PC-3 (cell line): Measurements from ENCODE around the gene CNR2. TPM values are rescaled to one million over a fixed set of nuclear protein-coding genes. Genes with fewer than 3 reads are reported as not detected.

Source experiments
- ATAC-seq: fragments of 200-7000 bp; cut with Tn5 transposase; 2 replicates; pipeline ENCODE4 v1.9.1; 2020; ENCODE audit warnings: mild to moderate bottlenecking, moderate library complexity
- Bru-seq: library from RNA; stranded (reverse); fragments of 400-500 nt; gene quantifications from one replicate; lab custom pipeline; 2021; lab: Mats Ljungman, UMichigan
- BruChase-seq, 2 experiments: library from RNA; stranded (reverse); fragments of 400-500 nt; gene quantifications; one replicate each; lab custom pipeline; 2021; lab: Mats Ljungman, UMichigan
- BruUV-seq: library from RNA; stranded (reverse); fragments of 400-500 nt; replicated peaks from 2 replicates; lab custom pipeline; 2021; lab: Mats Ljungman, UMichigan
- CTCF ChIA-PET: fragments of 300-600 bp; sonication (Branson Sonifier 250); formaldehyde crosslinking; loops from one replicate; lab custom pipeline; 2022; ENCODE audit warnings: antibody characterized with exemption; lab: Charles Lee
- POLR2A ChIA-PET: fragments of 300-600 bp; sonication (Branson Sonifier 250); formaldehyde crosslinking; loops from one replicate; lab custom pipeline; 2022; ENCODE audit warnings: antibody characterized with exemption; ENCODE audit not compliant: unreplicated experiment; lab: Charles Lee
- DNase-seq: peaks from one replicate; pipeline ENCODE4 v3.0.0-alpha.2; 2015
- H2AFZ ChIP-seq: fragments of 300-600 bp; sonication (generic); 2 replicates; pipeline ENCODE4 v1.6.0; 2016; ENCODE audit warnings: antibody characterized with exemption, low read length
- H3F3A ChIP-seq: fragments of 300-600 bp; sonication (generic); one replicate; pipeline ENCODE4 v1.6.0; 2017; ENCODE audit warnings: antibody characterized with exemption, low read length, control low read depth, mild to moderate bottlenecking; ENCODE audit not compliant: unreplicated experiment
- H3K27ac ChIP-seq: fragments of 300-600 bp; sonication (generic); 2 replicates; pipeline ENCODE4 v1.5.1; 2016; ENCODE audit warnings: mild to moderate bottlenecking, low read length
- H3K27me3 ChIP-seq: fragments of 300-600 bp; sonication (generic); 2 replicates; pipeline ENCODE4 v1.6.1; 2016; ENCODE audit warnings: low read length, mixed read lengths
- H3K36me3 ChIP-seq: fragments of 300-600 bp; sonication (generic); 2 replicates; pipeline ENCODE4 v1.6.1; 2016; ENCODE audit warnings: low read depth, mixed run types, low read length, mixed read lengths
- H3K4me1 ChIP-seq: fragments of 300-600 bp; sonication (generic); 2 replicates; pipeline ENCODE4 v1.5.1; 2016; ENCODE audit warnings: low read length; ENCODE audit not compliant: insufficient read depth
- H3K4me2 ChIP-seq: fragments of 300-600 bp; sonication (generic); 2 replicates; pipeline ENCODE4 v1.6.0; 2016; ENCODE audit warnings: low read length
- H3K4me3 ChIP-seq: fragments of 300-600 bp; sonication (generic); 2 replicates; pipeline ENCODE4 v1.5.1; 2016; ENCODE audit warnings: mild to moderate bottlenecking, low read length, mixed read lengths
- H3K79me2 ChIP-seq: fragments of 300-600 bp; sonication (generic); 2 replicates; pipeline ENCODE4 v1.6.1; 2017; ENCODE audit warnings: low read length, mixed read lengths
- H3K9ac ChIP-seq: fragments of 300-600 bp; sonication (generic); 2 replicates; pipeline ENCODE4 v1.6.0; 2016; ENCODE audit warnings: mild to moderate bottlenecking, low read length
- H3K9me2 ChIP-seq: fragments of 300-600 bp; sonication (generic); replicated peaks from 2 replicates; pipeline ENCODE4 v1.6.1; 2016; ENCODE audit warnings: mixed run types, low read length, mixed read lengths
- H3K9me3 ChIP-seq: fragments of 300-600 bp; sonication (generic); 2 replicates; pipeline ENCODE4 v1.6.1; 2016; ENCODE audit warnings: low read length, mixed read lengths
- H4K20me1 ChIP-seq: fragments of 300-600 bp; sonication (generic); 2 replicates; pipeline ENCODE4 v1.6.1; 2016; ENCODE audit warnings: low read length, mixed read lengths
- CTCF ChIP-seq: fragments of 300-600 bp; sonication (generic); conservative IDR thresholded peaks from 2 replicates; pipeline ENCODE4 v1.5.1; 2017; ENCODE audit warnings: antibody characterized with exemption, low read depth, mild to moderate bottlenecking, low read length
- EZH2 ChIP-seq: fragments of 300-600 bp; sonication (generic); IDR thresholded peaks from one replicate; pipeline ENCODE4 v1.6.1; 2017; ENCODE audit warnings: antibody characterized with exemption, mild to moderate bottlenecking, low read length; ENCODE audit not compliant: unreplicated experiment
- EZH2phosphoT487 ChIP-seq: fragments of 300-600 bp; sonication (generic); IDR thresholded peaks from 2 replicates; pipeline ENCODE4 v1.6.1; 2018; ENCODE audit warnings: mild to moderate bottlenecking, antibody characterized with exemption, low read length, borderline replicate concordance
- intact Hi-C: fragments of 100-400 bp; cut with micrococcal nuclease; formaldehyde crosslinking; loops from 2 replicates; pipeline ENCODE4 v1.9.0; 2023
- long read RNA-seq: library from polyadenylated mRNA; unstranded; transcript quantifications from one replicate; pipeline ENCODE4 v2.0.0, GENCODE V29; 2021; ENCODE audit not compliant: unreplicated experiment
- total RNA-seq: library from RNA; depleted of rRNA; stranded (reverse); fragments of >200 nt; gene quantifications from 2 replicates; pipeline ENCODE4 v1.2.3, GENCODE V29; 2014; rRNA removed

The CNR2 gene
- total RNA-seq, result not detected in 2 replicates
- percentile 8 among the genes with signal in this experiment for Bru-seq, nascent RNA
- percentile 31 among the genes with signal in this experiment for BruChase-seq, experiment 1, labeled RNA remaining after a 6-hour chase
- percentile 26 among the genes with signal in this experiment for BruChase-seq, experiment 2, labeled RNA remaining after a 2-hour chase
- long read RNA-seq, result 0 reads

- H3K27me3 ChIP-seq, result no peaks in the 10 kb centered on the region
- intact Hi-C loops, result no loop called here
- H4K20me1 ChIP-seq, result no peaks in the 10 kb centered on the region
- TF ChIP-seq CTCF, result no peak
- TF ChIP-seq EZH2phosphoT487, result no peak
- TF ChIP-seq EZH2, result no peak
- CTCF ChIA-PET, result no interaction called here
- BruUV-seq, result no TSS peak
- H3K9me3 ChIP-seq, result no peaks in the 10 kb centered on the region
- no peaks in the 10 kb centered on the region for H3K36me3 ChIP-seq
- DNase-seq (no peak), ATAC-seq (no peak)
- H3K4me1 ChIP-seq, result 0 out of 2 replicates have a peak, but pooled peaks cover 5% of the 10 kb centered on the region
- POLR2A ChIA-PET, result no interaction called here
- H2AFZ ChIP-seq, result no peak within 1 kb of the TSS
- H3K4me3 ChIP-seq, result no peak within 1 kb of the TSS
- no peaks in the 10 kb centered on the region for H3K79me2 ChIP-seq
- no peak within 1 kb of the TSS for H3K27ac ChIP-seq
- H3K9ac ChIP-seq, result no peak within 1 kb of the TSS
- no peaks in the 10 kb centered on the region for H3F3A ChIP-seq
- H3K9me2 ChIP-seq, result no peaks in the 10 kb centered on the region
- no peak within 1 kb of the TSS for H3K4me2 ChIP-seq
Measured at GRCh38 chr1:23913212-23913880, at the start of gene CNR2. Gene CNR2, minus strand, starts transcription at chr1:23913362. Its CDS starts 37,745 bp downstream, at chr1:23875617.

- Histone ChIP-seq H4K20me1 (peaks cover 20% of the 10 kb centered on the region), H3K4me2 (peak overlapping the region; percentile 85), H3K27ac (peak overlapping the region; percentile 97), H3K27me3 (no peaks in the 10 kb centered on the region), H2AFZ (no peak overlapping the region), H3K9ac (peak overlapping the region; percentile 94), H3K9me3 (no peaks in the 10 kb centered on the region), H3K79me2 (peaks cover 24% of the 10 kb centered on the region), H3F3A (peaks cover 26% of the 10 kb centered on the region), H3K4me1 (peaks cover 32% of the 10 kb centered on the region), H3K4me3 (peak overlapping the region; percentile 94), H3K9me2 (no peaks in the 10 kb centered on the region), H3K36me3 (peaks cover 18% of the 10 kb centered on the region)
- ChIA-PET CTCF (no interaction called here), POLR2A (interaction anchor here (0.6 to 1.0 kb wide), 6 partner anchors 44 to 616 kb away, joined by 3 to 8 read pairs (median 4); no protein-coding TSS in a partner anchor)
- ATAC-seq (no peak), DNase-seq (no peak)
- BruUV-seq, result TSS peak; percentile 50
- intact Hi-C loops, result loop anchor here (10.0 kb wide), 1 partner anchor 154 kb away; the partner anchor contains the start of gene MYOM3
- TF ChIP-seq CTCF (no peak), EZH2 (no peak), EZH2phosphoT487 (no peak)
Measured at GRCh38 chr1:23960291-23961020, 47.3 kb upstream of the CNR2 start.
